ENCODE data around the gene PEAK1. TPM values are rescaled to one million over a fixed set of nuclear protein-coding genes. Genes with fewer than 3 reads are reported as not detected.

PEAK1 gene
- total RNA-seq, 2 experiments from 2014 or later = 6.0 to 10.8 TPM

DNA sequence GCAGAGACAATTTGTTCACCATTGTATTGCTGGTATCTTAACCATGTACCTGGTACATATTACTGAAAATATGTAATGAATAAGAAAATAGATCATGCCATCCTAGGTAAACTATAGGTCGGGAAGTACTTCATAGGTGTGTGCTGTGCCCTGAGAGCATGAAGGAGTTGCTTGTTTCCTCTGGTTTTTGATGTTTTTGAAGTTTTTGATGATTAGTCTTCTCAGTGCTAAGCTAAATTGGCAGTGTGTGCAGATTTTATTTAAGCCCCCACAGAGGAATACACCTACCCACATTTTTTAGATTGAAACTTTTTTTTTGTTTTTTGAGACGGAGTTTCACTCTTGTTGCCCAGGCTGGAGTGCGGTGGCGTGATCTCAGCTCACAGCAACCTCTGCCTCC, 17.4 kb upstream of the PEAK1 start:
- no peak overlapping the region for H3K4me2 ChIP-seq (ENCODE audit: low read length)

GRCh38 chr15:77436822-77437221, 16.9 kb upstream of the PEAK1 start:
- BruUV-seq (replicated peaks) = no TSS peak
- peaks cover 27% of the 10 kb centered on the region; the same call in 1 of the 2 replicates for H3K79me2 ChIP-seq (ENCODE audit: insufficient read depth, low read depth, low read length)
- TF ChIP-seq EZH2phosphoT487 (IDR thresholded peaks at IDR 0.05; ENCODE audit: borderline replicate concordance, low read depth, low read length) = no peak
- TF ChIP-seq, protein P1, sequence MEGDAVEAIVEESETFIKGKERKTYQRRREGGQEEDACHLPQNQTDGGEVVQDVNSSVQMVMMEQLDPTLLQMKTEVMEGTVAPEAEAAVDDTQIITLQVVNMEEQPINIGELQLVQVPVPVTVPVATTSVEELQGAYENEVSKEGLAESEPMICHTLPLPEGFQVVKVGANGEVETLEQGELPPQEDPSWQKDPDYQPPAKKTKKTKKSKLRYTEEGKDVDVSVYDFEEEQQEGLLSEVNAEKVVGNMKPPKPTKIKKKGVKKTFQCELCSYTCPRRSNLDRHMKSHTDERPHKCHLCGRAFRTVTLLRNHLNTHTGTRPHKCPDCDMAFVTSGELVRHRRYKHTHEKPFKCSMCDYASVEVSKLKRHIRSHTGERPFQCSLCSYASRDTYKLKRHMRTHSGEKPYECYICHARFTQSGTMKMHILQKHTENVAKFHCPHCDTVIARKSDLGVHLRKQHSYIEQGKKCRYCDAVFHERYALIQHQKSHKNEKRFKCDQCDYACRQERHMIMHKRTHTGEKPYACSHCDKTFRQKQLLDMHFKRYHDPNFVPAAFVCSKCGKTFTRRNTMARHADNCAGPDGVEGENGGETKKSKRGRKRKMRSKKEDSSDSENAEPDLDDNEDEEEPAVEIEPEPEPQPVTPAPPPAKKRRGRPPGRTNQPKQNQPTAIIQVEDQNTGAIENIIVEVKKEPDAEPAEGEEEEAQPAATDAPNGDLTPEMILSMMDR (conservative IDR thresholded peaks at IDR 0.05; ENCODE audit: low read length) = no peak
- no peaks in the 10 kb centered on the region for H3K9me2 ChIP-seq (ENCODE audit: insufficient read depth, low read length)
- no peaks in the 10 kb centered on the region for H4K20me1 ChIP-seq (ENCODE audit: insufficient read depth, low read length)
- no peak overlapping the region for H2AFZ ChIP-seq (ENCODE audit: low read length)
- CTCF ChIA-PET (ENCODE audit: unreplicated experiment) = no interaction called here
- H3K4me1 ChIP-seq (ENCODE audit: insufficient read depth, low read length, poor library complexity, severe bottlenecking) = no peaks in the 10 kb centered on the region
- H3K27ac ChIP-seq (ENCODE audit: low read depth, low read length, poor library complexity, severe bottlenecking) = no peak overlapping the region
- H3K4me3 ChIP-seq (ENCODE audit: low read depth, low read length, poor library complexity, severe bottlenecking) = no peak overlapping the region
- H3K36me3 ChIP-seq (ENCODE audit: insufficient read depth, low read length) = 0 out of 2 replicates have a peak, but pooled peaks cover 3% of the 10 kb centered on the region
- peak; percentile 7 for DNase-seq (ENCODE audit: low spot score)
- no peaks in the 10 kb centered on the region for H3K9me3 ChIP-seq (ENCODE audit: low read length)
- intact Hi-C loops (cut with micrococcal nuclease; ENCODE audit: unreplicated experiment) = no loop called here
- POLR2A ChIA-PET = interaction anchor here (1.0 kb wide), 1 partner anchor 10 kb away, joined by 3 read pairs; no protein-coding TSS in a partner anchor
- no peak overlapping the region for H3K4me2 ChIP-seq (ENCODE audit: low read length)

More for the DNA sequence above, 17.4 kb upstream of the PEAK1 start:
- Histone ChIP-seq H3K79me2 (ENCODE audit: insufficient read depth, low read depth, low read length) (peaks cover 23% of the 10 kb centered on the region; the same call in 1 of the 2 replicates), H4K20me1 (ENCODE audit: insufficient read depth, low read length) (0 out of 2 replicates have a peak, but pooled peaks cover 4% of the 10 kb centered on the region), H2AFZ (ENCODE audit: low read length) (no peak overlapping the region), H3K4me1 (ENCODE audit: insufficient read depth, low read length, poor library complexity, severe bottlenecking) (no peaks in the 10 kb centered on the region), H3K4me3 (ENCODE audit: low read depth, low read length, poor library complexity, severe bottlenecking) (no peak overlapping the region), H3K9me3 (ENCODE audit: low read length) (no peaks in the 10 kb centered on the region), H3K9me2 (ENCODE audit: insufficient read depth, low read length) (no peaks in the 10 kb centered on the region), H3K27ac (ENCODE audit: low read depth, low read length, poor library complexity, severe bottlenecking) (no peak overlapping the region), H3K36me3 (ENCODE audit: insufficient read depth, low read length) (0 out of 2 replicates have a peak, but pooled peaks cover 3% of the 10 kb centered on the region)
- TF ChIP-seq EZH2phosphoT487 (IDR thresholded peaks at IDR 0.05; ENCODE audit: borderline replicate concordance, low read depth, low read length) = no peak
- TF ChIP-seq, protein P1 (conservative IDR thresholded peaks at IDR 0.05; ENCODE audit: low read length) = no peak
- ChIA-PET CTCF (ENCODE audit: unreplicated experiment) (no interaction called here), POLR2A (interaction anchor here (0.7 to 1.0 kb wide), 3 partner anchors 10 to 44 kb away, joined by 3 read pairs; no protein-coding TSS in a partner anchor)
- intact Hi-C loops (cut with micrococcal nuclease; ENCODE audit: unreplicated experiment) = no loop called here
- BruUV-seq (replicated peaks) = no TSS peak
- DNase-seq (ENCODE audit: low spot score) = no peak

- POLR2A ChIA-PET = interaction anchor here (1.1 kb wide), 2 partner anchors 11 kb away, joined by 3 to 4 read pairs; no protein-coding TSS in a partner anchor
- TF ChIP-seq, protein P1 (conservative IDR thresholded peaks at IDR 0.05; ENCODE audit: low read length) = no peak
- no peak for TF ChIP-seq EZH2phosphoT487 (IDR thresholded peaks at IDR 0.05; ENCODE audit: borderline replicate concordance, low read depth, low read length)
- H4K20me1 ChIP-seq (ENCODE audit: insufficient read depth, low read length) = peaks cover 17% of the 10 kb centered on the region; the same call in 1 of the 2 replicates
- H3K9me3 ChIP-seq (ENCODE audit: low read length) = no peaks in the 10 kb centered on the region
- peaks cover 17% of the 10 kb centered on the region for H3K4me1 ChIP-seq (ENCODE audit: insufficient read depth, low read length, poor library complexity, severe bottlenecking)
- no peaks in the 10 kb centered on the region for H3K9me2 ChIP-seq (ENCODE audit: insufficient read depth, low read length)
- H2AFZ ChIP-seq (ENCODE audit: low read length) = no peak overlapping the region
- H3K27ac ChIP-seq (ENCODE audit: low read depth, low read length, poor library complexity, severe bottlenecking) = no peak overlapping the region
- peaks cover 52% of the 10 kb centered on the region for H3K79me2 ChIP-seq (ENCODE audit: insufficient read depth, low read depth, low read length)
- intact Hi-C loops (cut with micrococcal nuclease; ENCODE audit: unreplicated experiment) = no loop called here
- H3K4me2 ChIP-seq (ENCODE audit: low read length) = no peak overlapping the region
- BruUV-seq (replicated peaks) = no TSS peak
- H3K36me3 ChIP-seq (ENCODE audit: insufficient read depth, low read length) = no peaks in the 10 kb centered on the region
- no peak for DNase-seq (ENCODE audit: low spot score)
- CTCF ChIA-PET (ENCODE audit: unreplicated experiment) = no interaction called here
- no peak overlapping the region for H3K4me3 ChIP-seq (ENCODE audit: low read depth, low read length, poor library complexity, severe bottlenecking)
Observed at GRCh38 chr15:77430652-77431051, 10.7 kb upstream of the PEAK1 start.

Measured in OCI-LY7 (cell line).